ENCODE results near the gene LBHD2. TPM values are rescaled to one million over a fixed set of nuclear protein-coding genes. Genes with fewer than 3 reads are reported as not detected.
A peak's percentile ranks its signal among the peaks of the same experiment; 100 is the strongest.

Gene LBHD2
- total RNA-seq, 1 donor from 2014 or later = not detected

GRCh38 chr14:103121121-103121845, 37.3 kb downstream of the LBHD2 start:
- TF ChIP-seq CTCF (IDR thresholded peaks at IDR 0.05; ENCODE audit: partially characterized antibody, unreplicated experiment) = no peak
- Mint-ChIP-seq H3K27me3 (ENCODE audit: unreplicated experiment) (peaks cover 4% of the 10 kb centered on the region), H3K9me3 (ENCODE audit: unreplicated experiment) (peaks cover 2% of the 10 kb centered on the region), H3K4me1 (ENCODE audit: low read depth, unreplicated experiment) (peaks cover 8% of the 10 kb centered on the region), H3K36me3 (ENCODE audit: unreplicated experiment) (no peaks in the 10 kb centered on the region), H3K27ac (ENCODE audit: unreplicated experiment) (no peak overlapping the region), H3K4me3 (ENCODE audit: unreplicated experiment) (no peak overlapping the region)
- DNase-seq = no peak

- Mint-ChIP-seq H3K9me3 (ENCODE audit: unreplicated experiment) (peaks cover 2% of the 10 kb centered on the region), H3K4me3 (ENCODE audit: unreplicated experiment) (peak overlapping the region; percentile 59), H3K27ac (ENCODE audit: unreplicated experiment) (no peak overlapping the region), H3K27me3 (ENCODE audit: unreplicated experiment) (peaks cover 5% of the 10 kb centered on the region), H3K36me3 (ENCODE audit: unreplicated experiment) (no peaks in the 10 kb centered on the region), H3K4me1 (ENCODE audit: low read depth, unreplicated experiment) (peaks cover 8% of the 10 kb centered on the region)
- peak; percentile 77 for DNase-seq
- no peak for TF ChIP-seq CTCF (IDR thresholded peaks at IDR 0.05; ENCODE audit: partially characterized antibody, unreplicated experiment)
Observed at GRCh38 chr14:103121846-103122584, 38.0 kb downstream of the LBHD2 start.

- Mint-ChIP-seq H3K4me1 (ENCODE audit: low read depth, unreplicated experiment) (peaks cover 8% of the 10 kb centered on the region), H3K27ac (ENCODE audit: unreplicated experiment) (no peak overlapping the region), H3K9me3 (ENCODE audit: unreplicated experiment) (peaks cover 2% of the 10 kb centered on the region), H3K27me3 (ENCODE audit: unreplicated experiment) (peaks cover 6% of the 10 kb centered on the region), H3K36me3 (ENCODE audit: unreplicated experiment) (no peaks in the 10 kb centered on the region), H3K4me3 (ENCODE audit: unreplicated experiment) (no peak overlapping the region)
- TF ChIP-seq CTCF (IDR thresholded peaks at IDR 0.05; ENCODE audit: partially characterized antibody, unreplicated experiment) = no peak
- no peak for DNase-seq
Observed at GRCh38 chr14:103122585-103122946, 38.6 kb downstream of the LBHD2 start.

- H3K4me3 Mint-ChIP-seq (ENCODE audit: unreplicated experiment) = no peak within 1 kb of the TSS
Observed at GRCh38 chr14:103122947-103123633, 39.1 kb downstream of the LBHD2 start, which contains the start of gene TNFAIP2. TNFAIP2 (plus strand) TSS chr14:103123461; CDS start chr14:103126458, 2,997 bp downstream.

More at GRCh38 chr14:103122947-103123633, 39.1 kb downstream of the LBHD2 start, which contains the start of gene TNFAIP2:
- H3K4me1 Mint-ChIP-seq (ENCODE audit: low read depth, unreplicated experiment) = peaks cover 7% of the 10 kb centered on the region
- peaks cover 2% of the 10 kb centered on the region for H3K9me3 Mint-ChIP-seq (ENCODE audit: unreplicated experiment)
- H3K27ac Mint-ChIP-seq (ENCODE audit: unreplicated experiment) = no peak within 1 kb of the TSS
- peaks cover 9% of the 10 kb centered on the region for H3K27me3 Mint-ChIP-seq (ENCODE audit: unreplicated experiment)
- no peak for DNase-seq
- no peaks in the 10 kb centered on the region for H3K36me3 Mint-ChIP-seq (ENCODE audit: unreplicated experiment)
- no peak for TF ChIP-seq CTCF (IDR thresholded peaks at IDR 0.05; ENCODE audit: partially characterized antibody, unreplicated experiment)

All from glutamatergic neuron (in vitro differentiated cells).